Naive thymus-derived CD4-positive, alpha-beta T cell (primary cell): ENCODE data around the gene ALDH3B1. TPM values are rescaled to one million over a fixed set of nuclear protein-coding genes. Genes with fewer than 3 reads are reported as not detected.

Experiments used
- ATAC-seq: fragments of 150-1000 bp; cut with Tn5 transposase; 2 replicates; pipeline ENCODE4 v1.10.0; 2021; ENCODE audit warnings: mild to moderate bottlenecking, moderate library complexity
- CTCF ChIA-PET: fragments of 350-600 bp; sonication (Branson Sonifier 250); formaldehyde crosslinking; loops from one replicate; lab custom pipeline; 2021; ENCODE audit warnings: antibody characterized with exemption; lab: Charles Lee
- POLR2A ChIA-PET: fragments of 350-600 bp; sonication (Branson Sonifier 250); formaldehyde crosslinking; loops from one replicate; lab custom pipeline; 2021; ENCODE audit warnings: antibody characterized with exemption, inconsistent platforms; lab: Charles Lee
- DNase-seq, 9 donors: peaks; one replicate each; pipeline versions ENCODE4 v3.0.0 to v3.0.0-alpha.2; 2020 to 2022; ENCODE audit warnings: mixed read lengths in 1 of 9
- H3K27ac ChIP-seq: one replicate; pipeline ENCODE4 v1.7.0; 2013; ENCODE audit warnings: mild to moderate bottlenecking, low read depth, low read length, moderate library complexity
- H3K27me3 ChIP-seq, 2 donors: one replicate each; pipeline ENCODE4 v1.7.0; 2013; ENCODE audit warnings: low read length in 2 of 2, mild to moderate bottlenecking in 2 of 2, moderate library complexity in 2 of 2; ENCODE audit not compliant: control insufficient read depth in 2 of 2, insufficient read depth in 2 of 2
- H3K36me3 ChIP-seq, 3 experiments: 1 replicate in 2 of 3; 2 replicates in 1 of 3; pipeline ENCODE4 v1.7.0; 2013; ENCODE audit warnings: low read length in 3 of 3, mild to moderate bottlenecking in 3 of 3, moderate library complexity in 1 of 3; ENCODE audit not compliant: insufficient read depth in 3 of 3, control insufficient read depth in 2 of 3
- H3K4me1 ChIP-seq, 2 donors: one replicate each; pipeline ENCODE4 v1.7.0; 2013; ENCODE audit warnings: low read length in 2 of 2, mild to moderate bottlenecking in 2 of 2, moderate library complexity in 1 of 2; ENCODE audit not compliant: control insufficient read depth in 2 of 2, insufficient read depth in 2 of 2
- H3K4me3 ChIP-seq: 2 replicates; pipeline ENCODE4 v1.7.0; 2013; ENCODE audit warnings: mild to moderate bottlenecking, low read length
- H3K9me3 ChIP-seq, 3 experiments: 1 replicate in 2 of 3; 2 replicates in 1 of 3; pipeline ENCODE4 v1.7.0; 2013; ENCODE audit warnings: low read length in 3 of 3; ENCODE audit not compliant: control insufficient read depth in 2 of 3
- H3K27ac Mint-ChIP-seq, 9 donors: one replicate each; pipeline ENCODE4 v1.8.0; 2020 to 2022; ENCODE audit warnings: mixed read lengths in 9 of 9, mild to moderate bottlenecking in 8 of 9, moderate library complexity in 5 of 9, inconsistent platforms in 2 of 9
- H3K27me3 Mint-ChIP-seq, 5 donors: one replicate each; pipeline ENCODE4 v1.8.0; 2021 to 2022; ENCODE audit warnings: mixed read lengths in 5 of 5, mild to moderate bottlenecking in 1 of 5
- H3K36me3 Mint-ChIP-seq, 5 donors: one replicate each; pipeline ENCODE4 v1.8.0; 2020 to 2022; ENCODE audit warnings: mixed read lengths in 5 of 5, mild to moderate bottlenecking in 3 of 5, inconsistent platforms in 1 of 5
- H3K4me1 Mint-ChIP-seq, 7 donors: one replicate each; pipeline ENCODE4 v1.8.0; 2020 to 2022; ENCODE audit warnings: mixed read lengths in 7 of 7, mild to moderate bottlenecking in 3 of 7, inconsistent platforms in 1 of 7
- H3K4me3 Mint-ChIP-seq, 10 donors: one replicate each; pipeline ENCODE4 v1.8.0; 2020 to 2022; ENCODE audit warnings: mild to moderate bottlenecking in 10 of 10, mixed read lengths in 10 of 10, moderate library complexity in 6 of 10, inconsistent platforms in 2 of 10
- H3K9me3 Mint-ChIP-seq, 11 donors: one replicate each; pipeline ENCODE4 v1.8.0; 2020 to 2022; ENCODE audit warnings: mixed read lengths in 11 of 11, mild to moderate bottlenecking in 4 of 11, inconsistent platforms in 1 of 11, moderate library complexity in 1 of 11
- intact Hi-C, 2 donors: fragments of 100-400 bp; cut with micrococcal nuclease; formaldehyde crosslinking; loops; one replicate each; pipeline ENCODE4 v1.15.1; 2023
- polyA plus RNA-seq, 2 donors: library from polyadenylated mRNA; unstranded; fragments of 300-500 nt; fragmentation: Illumina TruSeq; gene quantifications; one replicate each; pipeline ENCODE4 v1.2.3, GENCODE V29; 2021
- total RNA-seq, 6 experiments: library from RNA in 5 of 6; stranded (reverse) in 5 of 6; gene quantifications; 1 replicate in 5 of 6; 2 replicates in 1 of 6; pipeline ENCODE4 v1.2.3 and lab custom pipeline; 2021 to 2026

Gene ALDH3B1
- total and polyA plus RNA-seq, 7 experiments from 2014 or later: 0.05 to 29.5 (median 0.67) TPM; not detected in 2

GRCh38 chr11:68042219-68043028 is 32.3 kb downstream of the ALDH3B1 start:
- Histone ChIP-seq H3K9me3 (no peaks in the 10 kb centered on the region), H3K4me1 (peaks cover 8% of the 10 kb centered on the region in 2 donors), H3K36me3 (peaks cover 0 to 49% (median 0%) of the 10 kb centered on the region in 3 experiments), H3K27me3 (no peaks in the 10 kb centered on the region), H3K4me3 (no peak overlapping the region), H3K27ac (peak overlapping the region; percentile 47)
- intact Hi-C loops: no loop called here
- DNase-seq (no peak), ATAC-seq (no peak)
- Mint-ChIP-seq H3K27me3 (no peaks in the 10 kb centered on the region), H3K36me3 (peaks cover 0 to 4% (median 0%) of the 10 kb centered on the region in 5 donors), H3K27ac (peak overlapping the region in 5 of 9 donors; percentile 45 to 92 (median 64)), H3K4me1 (peaks cover 6 to 22% (median 12%) of the 10 kb centered on the region in 7 donors), H3K4me3 (peak overlapping the region in 1 of 10 donors; percentile 93), H3K9me3 (no peaks in the 10 kb centered on the region)
- POLR2A ChIA-PET: interaction anchor here (0.9 to 1.2 kb wide), 3 partner anchors 11 to 172 kb away, joined by 3 to 4 read pairs (median 3); partner anchors contain the start of gene NDUFS8
- CTCF ChIA-PET: no interaction called here

DNA sequence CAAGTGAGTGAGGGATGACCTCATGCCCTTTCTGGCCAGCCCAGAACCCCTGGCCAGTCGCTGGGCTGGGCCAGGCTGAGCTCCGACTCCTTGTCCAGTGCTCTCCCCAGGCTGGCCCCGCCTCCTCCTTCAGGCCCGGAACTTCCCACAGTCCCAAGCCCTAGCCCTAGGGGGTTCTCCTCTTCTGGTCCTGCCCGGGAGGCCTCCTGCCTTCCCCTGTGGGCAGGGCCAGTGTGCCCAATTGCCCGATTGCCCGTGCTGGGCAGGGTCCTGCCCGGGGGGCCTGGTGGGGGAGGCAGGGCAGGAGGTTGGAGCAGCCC is 32.9 kb downstream of the ALDH3B1 start:
- peaks cover 6 to 17% (median 10%) of the 10 kb centered on the region in 7 donors for H3K4me1 Mint-ChIP-seq
- H3K27me3 ChIP-seq: no peaks in the 10 kb centered on the region
- H3K4me3 ChIP-seq: no peak overlapping the region
- H3K36me3 Mint-ChIP-seq: peaks cover 0 to 4% (median 0%) of the 10 kb centered on the region in 5 donors
- intact Hi-C loops: no loop called here
- no peaks in the 10 kb centered on the region for H3K9me3 Mint-ChIP-seq
- no peak overlapping the region for H3K27ac Mint-ChIP-seq
- H3K4me3 Mint-ChIP-seq: no peak overlapping the region
- H3K9me3 ChIP-seq: no peaks in the 10 kb centered on the region
- no peaks in the 10 kb centered on the region for H3K27me3 Mint-ChIP-seq
- POLR2A ChIA-PET: interaction anchor here (0.9 to 1.0 kb wide), 2 partner anchors 12 to 171 kb away, joined by 3 read pairs; partner anchors contain the start of gene NDUFS8
- H3K27ac ChIP-seq: no peak overlapping the region
- ATAC-seq (no peak), DNase-seq (no peak)
- peaks cover 5 to 8% of the 10 kb centered on the region in 2 donors for H3K4me1 ChIP-seq
- CTCF ChIA-PET: no interaction called here
- H3K36me3 ChIP-seq: peaks cover 0 to 54% (median 0%) of the 10 kb centered on the region in 3 experiments

- no peak for DNase-seq
- Histone ChIP-seq H3K4me3 (no peak overlapping the region), H3K27ac (no peak overlapping the region), H3K36me3 (peaks cover 0 to 60% (median 0%) of the 10 kb centered on the region in 3 experiments), H3K9me3 (no peaks in the 10 kb centered on the region), H3K27me3 (no peaks in the 10 kb centered on the region), H3K4me1 (peaks cover 5 to 8% of the 10 kb centered on the region in 2 donors)
- Mint-ChIP-seq H3K27ac (no peak overlapping the region), H3K27me3 (no peaks in the 10 kb centered on the region), H3K4me1 (peaks cover 6 to 17% (median 10%) of the 10 kb centered on the region in 7 donors), H3K9me3 (no peaks in the 10 kb centered on the region), H3K4me3 (no peak overlapping the region), H3K36me3 (peaks cover 0 to 4% (median 0%) of the 10 kb centered on the region in 5 donors)
- no peak for ATAC-seq
- ChIA-PET CTCF (no interaction called here), POLR2A (interaction anchor here (0.9 to 1.0 kb wide), 2 partner anchors 13 to 171 kb away, joined by 3 read pairs; partner anchors contain the start of gene NDUFS8)
- intact Hi-C loops: no loop called here
Measured at GRCh38 chr11:68043349-68044144, 33.4 kb downstream of the ALDH3B1 start.

GRCh38 chr11:68044145-68044813 is 34.2 kb downstream of the ALDH3B1 start:
- ATAC-seq (no peak), DNase-seq (no peak)
- intact Hi-C loops: no loop called here
- CTCF ChIA-PET: no interaction called here
- Mint-ChIP-seq H3K36me3 (peaks cover 0 to 4% (median 0%) of the 10 kb centered on the region in 5 donors), H3K9me3 (no peaks in the 10 kb centered on the region), H3K4me1 (peaks cover 6 to 17% (median 10%) of the 10 kb centered on the region in 7 donors), H3K27me3 (no peaks in the 10 kb centered on the region), H3K27ac (no peak overlapping the region), H3K4me3 (no peak overlapping the region)
- H3K9me3 ChIP-seq: no peaks in the 10 kb centered on the region
- no peaks in the 10 kb centered on the region for H3K27me3 ChIP-seq
- no peak overlapping the region for H3K4me3 ChIP-seq
- peaks cover 5 to 8% of the 10 kb centered on the region in 2 donors for H3K4me1 ChIP-seq
- POLR2A ChIA-PET: no interaction called here
- no peak overlapping the region for H3K27ac ChIP-seq
- H3K36me3 ChIP-seq: peaks cover 0 to 67% (median 0%) of the 10 kb centered on the region in 3 experiments

DNA sequence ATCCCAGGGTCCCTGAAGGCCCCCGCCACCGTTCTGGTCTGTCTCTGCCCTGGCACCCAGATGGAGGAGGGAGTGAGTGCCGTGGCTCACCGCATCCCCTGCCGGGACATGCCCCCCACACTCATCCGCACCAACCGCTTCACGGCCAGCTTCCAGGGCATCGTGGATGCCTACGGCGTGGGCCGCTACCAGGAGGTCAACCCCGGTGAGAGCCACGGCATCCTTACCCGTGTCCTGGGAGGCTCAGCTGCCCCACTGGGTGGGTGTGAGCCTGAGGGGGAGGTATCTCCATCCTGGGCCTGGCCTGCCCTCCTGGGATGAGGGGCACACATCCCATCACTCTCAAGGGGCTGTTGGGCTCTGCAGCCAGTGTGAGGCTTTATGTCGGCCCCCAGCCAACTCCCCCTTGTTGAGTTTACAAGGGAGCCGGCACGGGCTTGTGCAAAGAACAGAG is 34.8 kb downstream of the ALDH3B1 start:
- no peaks in the 10 kb centered on the region for H3K27me3 ChIP-seq
- no peak overlapping the region for H3K27ac Mint-ChIP-seq
- ChIA-PET POLR2A (no interaction called here), CTCF (no interaction called here)
- no peak for DNase-seq
- H3K36me3 ChIP-seq: peaks cover 0 to 74% (median 0%) of the 10 kb centered on the region in 3 experiments
- H3K27ac ChIP-seq: no peak overlapping the region
- peaks cover 0 to 4% (median 0%) of the 10 kb centered on the region in 5 donors for H3K36me3 Mint-ChIP-seq
- intact Hi-C loops: no loop called here
- H3K27me3 Mint-ChIP-seq: no peaks in the 10 kb centered on the region
- peaks cover 5 to 13% (median 6%) of the 10 kb centered on the region in 7 donors for H3K4me1 Mint-ChIP-seq
- H3K4me3 ChIP-seq: no peak overlapping the region
- H3K4me1 ChIP-seq: peaks cover 5 to 6% of the 10 kb centered on the region in 2 donors
- no peak overlapping the region for H3K4me3 Mint-ChIP-seq
- H3K9me3 ChIP-seq: no peaks in the 10 kb centered on the region
- no peak for ATAC-seq
- H3K9me3 Mint-ChIP-seq: no peaks in the 10 kb centered on the region
